Endothelial cell of umbilical vein (primary cell): ENCODE results near the gene CPXM2. TPM values are rescaled to one million over a fixed set of nuclear protein-coding genes. Genes with fewer than 3 reads are reported as not detected.

ENCODE experiments used
- BruUV-seq: library from RNA; stranded (reverse); fragments of 400-500 nt; replicated peaks from 2 replicates; lab custom pipeline; 2021; lab: Mats Ljungman, UMichigan
- CTCF ChIA-PET: fragments of 300-600, 350-600 bp; sonication (Branson Sonifier 250); formaldehyde crosslinking; loops from one replicate; lab custom pipeline; 2021; ENCODE audit warnings: antibody characterized with exemption, inconsistent platforms; lab: Charles Lee
- POLR2A ChIA-PET: fragments of 300-600, 350-600 bp; sonication (Branson Sonifier 250); formaldehyde crosslinking; loops from one replicate; lab custom pipeline; 2021; ENCODE audit warnings: antibody characterized with exemption, inconsistent platforms; lab: Charles Lee
- DNase-seq: peaks from one replicate; pipeline ENCODE4 v3.0.0-alpha.2; 2011; ENCODE audit warnings: low read depth, low spot score
- FAIRE-seq: peaks from 2 replicates; lab custom pipeline; 2011; peaks lifted over from hg19 to GRCh38; lab: Jason Lieb, UNC
- H2AFZ ChIP-seq: 2 replicates; pipeline ENCODE4 v1.6.0; 2012; ENCODE audit warnings: low read depth, low read length, control low read depth, inconsistent platforms
- H3K27ac ChIP-seq: 2 replicates; pipeline ENCODE4 v1.5.1; 2011; ENCODE audit warnings: low read depth, mild to moderate bottlenecking, control low read depth, low read length, moderate library complexity; ENCODE audit not compliant: insufficient read depth
- H3K27me3 ChIP-seq, 2 experiments: 2 replicates each; pipeline versions ENCODE4 v1.6.0 to v1.6.1; 2011; ENCODE audit warnings: low read length in 2 of 2, mixed read lengths in 1 of 2; ENCODE audit not compliant: control insufficient read depth in 2 of 2, insufficient read depth in 2 of 2
- H3K36me3 ChIP-seq, 2 experiments: 2 replicates in 1 of 2; 3 replicates in 1 of 2; pipeline ENCODE4 v1.5.1; 2011; ENCODE audit warnings: low read length in 2 of 2, mild to moderate bottlenecking in 1 of 2, moderate library complexity in 1 of 2; ENCODE audit not compliant: control insufficient read depth in 2 of 2, insufficient read depth in 2 of 2; ENCODE audit errors: extremely low read depth in 1 of 2
- H3K4me1 ChIP-seq: 3 replicates; pipeline ENCODE4 v1.5.1; 2011; ENCODE audit warnings: mild to moderate bottlenecking, low read length; ENCODE audit not compliant: control insufficient read depth, insufficient read depth; ENCODE audit errors: extremely low read depth
- H3K4me2 ChIP-seq: 2 replicates; pipeline ENCODE4 v1.6.1; 2011; ENCODE audit warnings: low read length, control low read depth, mixed read lengths; ENCODE audit not compliant: insufficient read depth
- H3K4me3 ChIP-seq, 3 experiments: fragments of 200-600 bp in 1 of 3; sonication (generic), shearing (Covaris generic) in 1 of 3; replicated peaks in 1 of 3; 2 replicates each; pipeline ENCODE4 v1.5.1; 2011 to 2016; ENCODE audit warnings: control low read depth in 3 of 3, low read length in 3 of 3, mild to moderate bottlenecking in 2 of 3, inconsistent platforms in 1 of 3, low read depth in 1 of 3, moderate library complexity in 1 of 3; ENCODE audit not compliant: insufficient read depth in 1 of 3
- H3K79me2 ChIP-seq: 2 replicates; pipeline ENCODE4 v1.6.0; 2012; ENCODE audit warnings: low read length, inconsistent platforms; ENCODE audit not compliant: control insufficient read depth, insufficient read depth
- H3K9ac ChIP-seq: replicated peaks from 2 replicates; pipeline ENCODE3; 2011; ENCODE audit warnings: low read length, control low read depth; ENCODE audit not compliant: insufficient read depth; ENCODE audit errors: extremely low read depth
- H3K9me1 ChIP-seq: replicated peaks from 3 replicates; pipeline ENCODE4 v1.6.0; 2011; ENCODE audit warnings: mild to moderate bottlenecking, low read length; ENCODE audit not compliant: control insufficient read depth, insufficient read depth; ENCODE audit errors: extremely low read depth
- H3K9me3 ChIP-seq: replicated peaks from 2 replicates; pipeline ENCODE4 v1.5.1; 2012; ENCODE audit warnings: low read length, inconsistent platforms; ENCODE audit not compliant: control insufficient read depth, insufficient read depth
- H4K20me1 ChIP-seq: replicated peaks from 2 replicates; pipeline ENCODE3; 2011; ENCODE audit warnings: mild to moderate bottlenecking, low read length; ENCODE audit not compliant: control insufficient read depth, insufficient read depth; ENCODE audit errors: extremely low read depth
- EZH2 ChIP-seq: IDR thresholded peaks from 2 replicates; pipeline ENCODE4 v1.6.1; 2012; ENCODE audit warnings: borderline replicate concordance, low read depth, mild to moderate bottlenecking, moderate library complexity, low read length, inconsistent platforms; ENCODE audit not compliant: severe bottlenecking
- FOS ChIP-seq: IDR thresholded peaks from 2 replicates; pipeline ENCODE4 v1.6.1; 2011; ENCODE audit warnings: mild to moderate bottlenecking, low read length, moderate library complexity, borderline replicate concordance; ENCODE audit not compliant: insufficient read depth
- GATA2 ChIP-seq: IDR thresholded peaks from 2 replicates; pipeline ENCODE4 v1.7.0; 2011; ENCODE audit warnings: low read depth, mild to moderate bottlenecking, moderate library complexity, mixed read lengths, low read length; ENCODE audit not compliant: insufficient read length, insufficient read depth
- JUN ChIP-seq: IDR thresholded peaks from 2 replicates; pipeline ENCODE4 v1.6.1; 2011; ENCODE audit warnings: borderline replicate concordance, low read depth; ENCODE audit not compliant: insufficient read length, insufficient read depth
- MYC ChIP-seq: IDR thresholded peaks from one replicate; pipeline ENCODE4 v1.6.1; 2011; ENCODE audit warnings: mild to moderate bottlenecking, low read depth, low read length
- POLR2A ChIP-seq: IDR thresholded peaks from 2 replicates; pipeline ENCODE4 v1.6.1; 2012; ENCODE audit warnings: low read depth, mild to moderate bottlenecking, control low read depth, low read length
- POLR2AphosphoS5 ChIP-seq: IDR thresholded peaks from 2 replicates; pipeline ENCODE4 v1.6.1; 2012; ENCODE audit warnings: low read depth, mild to moderate bottlenecking, control low read depth, low read length, moderate library complexity; ENCODE audit not compliant: insufficient read depth
- dilution Hi-C: fragments of 300-500 bp; cut with MboI; formaldehyde crosslinking; loops from one replicate; pipeline ENCODE4 v1.15.0; 2019; ENCODE audit warnings: low sequenced_read_pairs; ENCODE audit not compliant: extremely low pct_ligation_motif_present
- intact Hi-C: fragments of 100-400 bp; cut with micrococcal nuclease; formaldehyde crosslinking; loops from one replicate; pipeline ENCODE4 v1.10.0; 2022
- polyA plus RNA-seq, 4 experiments: library from polyadenylated mRNA; depleted of rRNA in 3 of 4; stranded (reverse) in 3 of 4; unstranded in 1 of 4; fragments of >200 nt; gene quantifications; 2 replicates each; pipeline versions ENCODE4 v1.2.1 to v1.2.3, GENCODE V29; 2011 to 2012; ENCODE audit warnings: missing spikeins in 1 of 4
- total RNA-seq: library from RNA; stranded (reverse); gene quantifications from 2 replicates; pipeline ENCODE4 v1.2.3, GENCODE V29; 2021
- TF ChIP-seq, protein P1 (sequence below): IDR thresholded peaks from 2 replicates; pipeline ENCODE4 v1.6.1; 2011; ENCODE audit not compliant: insufficient read depth, insufficient read length
- TF ChIP-seq, protein P2 (sequence below), 2 donors: IDR thresholded peaks; 1 replicate in 1 of 2; 2 replicates in 1 of 2; pipeline ENCODE4 v1.5.1; 2011; ENCODE audit warnings: low read length in 2 of 2, mild to moderate bottlenecking in 2 of 2, moderate library complexity in 2 of 2, control low read depth in 1 of 2, inconsistent platforms in 1 of 2, low read depth in 1 of 2; ENCODE audit not compliant: insufficient read depth in 1 of 2; ENCODE audit errors: extremely low read depth in 1 of 2

Gene CPXM2
- total and polyA plus RNA-seq, 2 donors (not counting 3 experiments of a cell fraction or from before 2014, with no cell fraction given) = 1.8 to 2.7 TPM

DNA sequence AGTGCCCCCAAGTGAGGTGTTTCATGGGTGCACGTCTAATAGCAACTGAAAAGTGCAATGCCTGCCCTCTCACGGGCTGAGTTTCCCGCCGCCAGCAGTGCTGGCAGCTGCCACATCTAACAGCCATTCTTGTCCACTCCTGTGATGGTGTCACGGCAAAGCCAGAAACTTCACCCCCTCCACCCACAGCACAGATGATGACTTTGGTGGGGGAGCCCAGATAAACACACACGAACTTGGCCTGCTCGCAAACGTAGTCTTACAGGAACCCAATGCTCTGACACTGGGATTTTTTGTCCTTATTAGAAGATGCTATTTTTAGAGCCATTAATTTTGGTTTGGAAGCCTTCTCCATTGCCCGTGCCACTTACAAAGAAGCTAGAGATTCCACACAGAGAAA lies 26.7 kb downstream of the CPXM2 start:
- POLR2A ChIA-PET = no interaction called here
- CTCF ChIA-PET = no interaction called here
- TF ChIP-seq, protein P1, sequence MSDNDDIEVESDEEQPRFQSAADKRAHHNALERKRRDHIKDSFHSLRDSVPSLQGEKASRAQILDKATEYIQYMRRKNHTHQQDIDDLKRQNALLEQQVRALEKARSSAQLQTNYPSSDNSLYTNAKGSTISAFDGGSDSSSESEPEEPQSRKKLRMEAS = no peak
- TF ChIP-seq POLR2A (no peak), POLR2AphosphoS5 (no peak)
- TF ChIP-seq, protein P2, sequence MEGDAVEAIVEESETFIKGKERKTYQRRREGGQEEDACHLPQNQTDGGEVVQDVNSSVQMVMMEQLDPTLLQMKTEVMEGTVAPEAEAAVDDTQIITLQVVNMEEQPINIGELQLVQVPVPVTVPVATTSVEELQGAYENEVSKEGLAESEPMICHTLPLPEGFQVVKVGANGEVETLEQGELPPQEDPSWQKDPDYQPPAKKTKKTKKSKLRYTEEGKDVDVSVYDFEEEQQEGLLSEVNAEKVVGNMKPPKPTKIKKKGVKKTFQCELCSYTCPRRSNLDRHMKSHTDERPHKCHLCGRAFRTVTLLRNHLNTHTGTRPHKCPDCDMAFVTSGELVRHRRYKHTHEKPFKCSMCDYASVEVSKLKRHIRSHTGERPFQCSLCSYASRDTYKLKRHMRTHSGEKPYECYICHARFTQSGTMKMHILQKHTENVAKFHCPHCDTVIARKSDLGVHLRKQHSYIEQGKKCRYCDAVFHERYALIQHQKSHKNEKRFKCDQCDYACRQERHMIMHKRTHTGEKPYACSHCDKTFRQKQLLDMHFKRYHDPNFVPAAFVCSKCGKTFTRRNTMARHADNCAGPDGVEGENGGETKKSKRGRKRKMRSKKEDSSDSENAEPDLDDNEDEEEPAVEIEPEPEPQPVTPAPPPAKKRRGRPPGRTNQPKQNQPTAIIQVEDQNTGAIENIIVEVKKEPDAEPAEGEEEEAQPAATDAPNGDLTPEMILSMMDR (IDR thresholded peaks at IDR 0.05; ENCODE audit: extremely low read depth in 1 of 2, insufficient read depth in 1 of 2, low read depth in 1 of 2, low read length in 2 of 2) = no peak
- H3K9ac ChIP-seq = no peak overlapping the region
- intact Hi-C loops (no loop called here), dilution Hi-C loops (no loop called here)
- H3K4me1 ChIP-seq = no peaks in the 10 kb centered on the region
- no TSS peak for BruUV-seq
- no peak overlapping the region for H3K27ac ChIP-seq
- no peaks in the 10 kb centered on the region for H3K27me3 ChIP-seq
- no peaks in the 10 kb centered on the region for H3K9me1 ChIP-seq
- no peak overlapping the region for H3K4me3 ChIP-seq
- DNase-seq (no peak), FAIRE-seq (no peak)
- H3K79me2 ChIP-seq = no peaks in the 10 kb centered on the region
- no peaks in the 10 kb centered on the region for H3K36me3 ChIP-seq
- no peak overlapping the region for H2AFZ ChIP-seq
- no peaks in the 10 kb centered on the region for H3K9me3 ChIP-seq
- H3K4me2 ChIP-seq = no peak overlapping the region
- no peaks in the 10 kb centered on the region for H4K20me1 ChIP-seq

DNA sequence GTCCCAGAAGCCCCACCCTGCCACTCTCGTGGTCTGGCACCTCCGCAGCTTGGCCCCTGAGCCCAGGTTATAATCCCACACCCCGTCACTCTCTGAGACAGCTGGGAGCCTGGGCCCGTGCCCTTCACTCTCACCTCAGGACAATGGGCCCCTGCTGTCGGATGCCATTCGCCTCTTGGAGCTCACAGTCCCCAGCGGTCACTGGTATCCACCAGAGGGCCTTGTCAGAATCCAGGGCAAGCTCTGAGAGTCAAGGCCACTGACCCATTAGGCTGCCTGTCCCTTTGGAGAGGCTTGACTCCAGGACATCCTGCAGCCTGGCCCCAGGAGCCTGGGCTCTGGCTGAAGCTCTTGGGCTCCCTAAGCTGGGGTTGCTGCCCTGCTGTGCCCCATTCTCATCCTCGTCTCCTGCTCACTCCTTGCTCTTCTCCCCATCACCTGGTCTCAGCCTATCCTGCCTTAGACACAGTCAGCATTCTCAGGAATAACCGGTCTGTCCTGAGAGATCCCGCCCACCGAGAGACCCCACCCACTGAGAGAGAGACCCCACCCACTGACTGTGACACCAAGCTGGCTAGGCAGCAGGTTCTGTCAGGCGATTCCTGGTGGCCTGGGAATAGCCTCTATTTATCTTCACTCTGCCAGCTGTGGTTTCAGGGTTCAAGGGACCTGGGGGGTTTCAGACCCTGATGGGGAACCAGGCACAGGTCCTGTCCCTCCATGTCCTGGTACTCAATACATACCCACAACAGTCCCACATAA lies 27.7 kb downstream of the CPXM2 start:
- intact Hi-C loops = no loop called here
- POLR2A ChIA-PET = no interaction called here
- Histone ChIP-seq H3K4me2 (no peak overlapping the region), H3K27ac (no peak overlapping the region), H3K27me3 (no peaks in the 10 kb centered on the region), H3K36me3 (no peaks in the 10 kb centered on the region), H3K79me2 (no peaks in the 10 kb centered on the region), H3K9me1 (no peaks in the 10 kb centered on the region), H2AFZ (no peak overlapping the region), H3K9me3 (no peaks in the 10 kb centered on the region), H3K4me1 (no peaks in the 10 kb centered on the region), H3K4me3 (no peak overlapping the region), H3K9ac (no peak overlapping the region), H4K20me1 (no peaks in the 10 kb centered on the region)
- no peak for FAIRE-seq
- no peak for DNase-seq
- dilution Hi-C loops = no loop called here
- TF ChIP-seq POLR2AphosphoS5 (no peak), MYC (no peak), FOS (no peak), EZH2 (no peak), GATA2 (no peak), JUN (no peak), POLR2A (no peak)
- TF ChIP-seq, protein P2 (IDR thresholded peaks at IDR 0.05; ENCODE audit: extremely low read depth in 1 of 2, insufficient read depth in 1 of 2, low read depth in 1 of 2, low read length in 2 of 2) = no peak
- TF ChIP-seq, protein P1 = no peak
- CTCF ChIA-PET = no interaction called here
- BruUV-seq = no TSS peak
